KMS-11 (cell line): Measurements from ENCODE around the gene OBSCN.

Source experiments
- H2AFZ ChIP-seq: fragments of 200-600 bp; sonication (generic); 2 replicates; pipeline ENCODE4 v1.6.1; 2016; ENCODE audit warnings: antibody characterized with exemption, mixed run types, low read depth
- H3K27ac ChIP-seq: fragments of 200-600 bp; sonication (generic); 2 replicates; pipeline ENCODE4 v1.6.1; 2016; ENCODE audit warnings: mild to moderate bottlenecking, mixed run types
- H3K27me3 ChIP-seq: fragments of 200-600 bp; sonication (generic); 2 replicates; pipeline ENCODE4 v1.6.1; 2017; ENCODE audit warnings: mild to moderate bottlenecking, low read depth, mixed run types, moderate library complexity; ENCODE audit not compliant: insufficient read depth
- H3K36me3 ChIP-seq: fragments of 200-600 bp; sonication (generic); 2 replicates; pipeline ENCODE4 v1.6.1; 2017; ENCODE audit warnings: mild to moderate bottlenecking, mixed run types; ENCODE audit not compliant: insufficient read depth
- H3K4me1 ChIP-seq: fragments of 200-600 bp; sonication (generic); 2 replicates; pipeline ENCODE4 v1.6.1; 2016; ENCODE audit warnings: mild to moderate bottlenecking, low read depth, mixed run types; ENCODE audit not compliant: poor library complexity, severe bottlenecking
- H3K4me2 ChIP-seq: fragments of 200-600 bp; sonication (generic); 2 replicates; pipeline ENCODE4 v1.7.0; 2016; ENCODE audit warnings: mild to moderate bottlenecking, mixed run types
- H3K4me3 ChIP-seq: fragments of 200-600 bp; sonication (generic); IDR thresholded peaks from 2 replicates; pipeline ENCODE4 v1.6.1; 2017; ENCODE audit warnings: low read depth, low read length, mixed read lengths; ENCODE audit not compliant: insufficient read depth
- H3K79me2 ChIP-seq: fragments of 200-600 bp; sonication (generic); 2 replicates; pipeline ENCODE4 v1.6.1; 2016; ENCODE audit warnings: low read depth, mixed run types; ENCODE audit not compliant: insufficient read depth
- H3K9ac ChIP-seq: fragments of 200-600 bp; sonication (generic); 2 replicates; pipeline ENCODE4 v1.6.1; 2016; ENCODE audit warnings: mild to moderate bottlenecking, mixed run types
- H4K20me1 ChIP-seq: fragments of 200-600 bp; sonication (generic); 2 replicates; pipeline ENCODE4 v1.6.1; 2016; ENCODE audit warnings: mild to moderate bottlenecking, mixed run types; ENCODE audit not compliant: insufficient read depth
- CTCF ChIP-seq: fragments of 200-600 bp; sonication (generic); conservative IDR thresholded peaks from 2 replicates; pipeline ENCODE4 v1.6.1; 2017; ENCODE audit warnings: low read depth, mild to moderate bottlenecking, antibody characterized with exemption, low read length, moderate library complexity, mixed read lengths

The OBSCN gene

GRCh38 chr1:228190778-228191177, 17.1 kb upstream of the OBSCN start:
- H3K36me3 ChIP-seq, result no peaks in the 10 kb centered on the region
- no peak for TF ChIP-seq CTCF
- no peaks in the 10 kb centered on the region for H4K20me1 ChIP-seq
- H3K27ac ChIP-seq, result no peak overlapping the region
- H3K27me3 ChIP-seq, result no peaks in the 10 kb centered on the region
- H3K4me2 ChIP-seq, result no peak overlapping the region
- H3K79me2 ChIP-seq, result no peaks in the 10 kb centered on the region
- H3K9ac ChIP-seq, result no peak overlapping the region
- H2AFZ ChIP-seq, result no peak overlapping the region
- no peak overlapping the region for H3K4me3 ChIP-seq
- H3K4me1 ChIP-seq, result no peaks in the 10 kb centered on the region

GRCh38 chr1:228194436-228194835, 13.4 kb upstream of the OBSCN start:
- Histone ChIP-seq H3K27ac (no peak overlapping the region), H3K79me2 (no peaks in the 10 kb centered on the region), H3K4me1 (no peaks in the 10 kb centered on the region), H4K20me1 (no peaks in the 10 kb centered on the region), H3K27me3 (no peaks in the 10 kb centered on the region), H3K4me3 (no peak overlapping the region), H2AFZ (no peak overlapping the region), H3K4me2 (no peak overlapping the region), H3K9ac (no peak overlapping the region), H3K36me3 (no peaks in the 10 kb centered on the region)
- TF ChIP-seq CTCF, result no peak

GRCh38 chr1:228194921-228195812, 12.7 kb upstream of the OBSCN start:
- no peak overlapping the region for H3K27ac ChIP-seq
- TF ChIP-seq CTCF, result no peak

GRCh38 chr1:228197555-228198147, 10.2 kb upstream of the OBSCN start:
- TF ChIP-seq CTCF, result no peak
- Histone ChIP-seq H3K79me2 (no peaks in the 10 kb centered on the region), H3K9ac (no peak overlapping the region), H3K4me2 (no peak overlapping the region), H4K20me1 (no peaks in the 10 kb centered on the region), H3K27me3 (no peaks in the 10 kb centered on the region), H3K4me3 (no peak overlapping the region), H3K36me3 (no peaks in the 10 kb centered on the region), H3K27ac (no peak overlapping the region), H3K4me1 (no peaks in the 10 kb centered on the region), H2AFZ (no peak overlapping the region)

More at GRCh38 chr1:228194921-228195812, 12.7 kb upstream of the OBSCN start:
- Histone ChIP-seq H3K9ac (no peak overlapping the region), H3K4me3 (no peak overlapping the region), H2AFZ (no peak overlapping the region), H3K79me2 (no peaks in the 10 kb centered on the region), H3K4me1 (no peaks in the 10 kb centered on the region), H4K20me1 (no peaks in the 10 kb centered on the region), H3K4me2 (no peak overlapping the region), H3K27me3 (no peaks in the 10 kb centered on the region), H3K36me3 (no peaks in the 10 kb centered on the region)
